GM10248 (cell line): ENCODE measurements around the gene RAB27B.

Experiments used
- CTCF ChIA-PET: fragments of 300-600 bp; sonication (Branson Sonifier 250); formaldehyde crosslinking; extraction: SDS; loops from one replicate; lab custom pipeline; 2021; ENCODE audit warnings: antibody characterized with exemption; lab: Yijun Ruan, JAX
- POLR2A ChIA-PET: fragments of 350-650 bp; sonication (Branson Sonifier 250); formaldehyde crosslinking; extraction: SDS; loops from one replicate; lab custom pipeline; 2020; ENCODE audit warnings: antibody characterized with exemption; lab: Yijun Ruan, JAX
- DNase-seq: peaks from one replicate; pipeline ENCODE4 v3.0.0; 2012; ENCODE audit errors: extremely low spot score
- CTCF ChIP-seq: IDR thresholded peaks from 2 replicates; pipeline ENCODE4 v1.5.1; 2012; ENCODE audit warnings: mild to moderate bottlenecking, low read depth; ENCODE audit errors: extremely low read depth, missing control alignments, control extremely low read depth

The RAB27B gene

GRCh38 chr18:54932472-54932871, 104.2 kb downstream of the RAB27B start:
- POLR2A ChIA-PET = no interaction called here
- no peak for TF ChIP-seq CTCF
- DNase-seq = no peak
- CTCF ChIA-PET = no interaction called here

GRCh38 chr18:54938506-54938905, 110.2 kb downstream of the RAB27B start:
- POLR2A ChIA-PET = no interaction called here
- no peak for TF ChIP-seq CTCF
- no peak for DNase-seq
- CTCF ChIA-PET = interaction anchor here (1.1 kb wide), 1 partner anchor 20 kb away, joined by 3 read pairs; no protein-coding TSS in a partner anchor

GRCh38 chr18:54939361-54939917, 111.2 kb downstream of the RAB27B start:
- TF ChIP-seq CTCF = no peak
- no peak for DNase-seq
- CTCF ChIA-PET = interaction anchor here (1.5 kb wide), 1 partner anchor 36 kb away, joined by 3 read pairs; no protein-coding TSS in a partner anchor
- POLR2A ChIA-PET = no interaction called here

GRCh38 chr18:54942144-54942543, 113.9 kb downstream of the RAB27B start:
- POLR2A ChIA-PET = no interaction called here
- TF ChIP-seq CTCF = no peak
- DNase-seq = no peak
- CTCF ChIA-PET = interaction anchor here (1.7 kb wide), 1 partner anchor 9 kb away, joined by 4 read pairs; no protein-coding TSS in a partner anchor

- DNase-seq = no peak
- CTCF ChIA-PET = interaction anchor here (1.7 kb wide), 1 partner anchor 9 kb away, joined by 4 read pairs; no protein-coding TSS in a partner anchor
- POLR2A ChIA-PET = no interaction called here
- no peak for TF ChIP-seq CTCF
Observed at GRCh38 chr18:54942569-54942968, 114.3 kb downstream of the RAB27B start.
